Measurements from ENCODE around the gene SLC12A4.
"Not testable (repeated sequence)": the region's sequence is repeated elsewhere in the genome, so short reads cannot be mapped to it uniquely, and the experiment has no call there.

Gene SLC12A4

GRCh38 chr16:67987460-67988160, 19.2 kb upstream of the SLC12A4 start:
- DNase-seq: no peak

GRCh38 chr16:67986949-67987348, 18.5 kb upstream of the SLC12A4 start:
- no peak for DNase-seq

- no peak for DNase-seq
Observed at GRCh38 chr16:67982011-67982696, 13.7 kb upstream of the SLC12A4 start.

- DNase-seq: no peak
Observed at GRCh38 chr16:67979955-67980678, 11.7 kb upstream of the SLC12A4 start, which contains the start of gene DPEP3. Gene DPEP3 (minus strand): TSS chr16:67980499. CDS start chr16:67980380, 119 bp downstream.

- no peak for DNase-seq
Observed at GRCh38 chr16:67977469-67978227, 9.2 kb upstream of the SLC12A4 start.

- no peak for DNase-seq
Observed at GRCh38 chr16:67977005-67977404, 8.6 kb upstream of the SLC12A4 start.

- no peak for DNase-seq
Observed at GRCh38 chr16:67976205-67976604, 7.8 kb upstream of the SLC12A4 start.

GRCh38 chr16:67975321-67976105, 7.1 kb upstream of the SLC12A4 start:
- no peak for DNase-seq

GRCh38 chr16:67972285-67972684, 3.8 kb upstream of the SLC12A4 start:
- DNase-seq: not testable (repeated sequence)

GRCh38 chr16:67971111-67971510, 2.7 kb upstream of the SLC12A4 start:
- no peak for DNase-seq

GRCh38 chr16:67969254-67970039, 1.0 kb upstream of the SLC12A4 start:
- peak; percentile 41 for DNase-seq

GRCh38 chr16:67967958-67968399, 458 bp downstream of the SLC12A4 start:
- DNase-seq: peak; percentile 53

- DNase-seq: no peak
Observed at GRCh38 chr16:67967183-67967957, 1.1 kb downstream of the SLC12A4 start.

- no peak for DNase-seq
Observed at GRCh38 chr16:67966549-67967182, 1.8 kb downstream of the SLC12A4 start.

- DNase-seq: no peak
Observed at GRCh38 chr16:67965668-67966548, 2.5 kb downstream of the SLC12A4 start.

GRCh38 chr16:67964477-67965131, 3.8 kb downstream of the SLC12A4 start:
- DNase-seq: no peak

- DNase-seq: peak; percentile 45
Observed at GRCh38 chr16:67963662-67964321, 4.6 kb downstream of the SLC12A4 start.

- no peak for DNase-seq
Observed at GRCh38 chr16:67963292-67963661, 5.2 kb downstream of the SLC12A4 start.
